GM12878 (cell line): ENCODE data around the gene DOCK7. TPM values are rescaled to one million over a fixed set of nuclear protein-coding genes. Genes with fewer than 3 reads are reported as not detected.
"Not testable (repeated sequence)": the region's sequence is repeated elsewhere in the genome, so short reads cannot be mapped to it uniquely, and the experiment has no call there.

ENCODE experiments used
- ATAC-seq: fragments of 200-7000 bp; cut with Tn5 transposase; 3 replicates; pipeline ENCODE4 v1.9.1; 2020; ENCODE audit warnings: mild to moderate bottlenecking, moderate library complexity
- BruUV-seq: library from RNA; stranded (reverse); fragments of 400-500 nt; replicated peaks from 2 replicates; lab custom pipeline; 2021; lab: Mats Ljungman, UMichigan
- CTCF ChIA-PET: fragments of 300-600 bp; sonication (Branson Sonifier 250); formaldehyde crosslinking; extraction: SDS; loops from one replicate; lab custom pipeline; 2021; ENCODE audit warnings: inconsistent platforms; lab: Yijun Ruan, JAX
- POLR2A ChIA-PET: fragments of 350-600 bp; formaldehyde crosslinking; extraction: SDS; loops from one replicate; lab custom pipeline; 2021; ENCODE audit warnings: inconsistent platforms; lab: Charles Lee
- RAD21 ChIA-PET: fragments of 300-600 bp; sonication (Branson Sonifier 250); formaldehyde crosslinking; loops from one replicate; lab custom pipeline; 2023; ENCODE audit warnings: antibody characterized with exemption; ENCODE audit not compliant: unreplicated experiment; lab: Charles Lee
- SMC1A ChIA-PET: fragments of 300-600 bp; sonication (Branson Sonifier 250); formaldehyde crosslinking; loops from one replicate; lab custom pipeline; 2023; ENCODE audit not compliant: unreplicated experiment, uncharacterized antibody; lab: Charles Lee
- DNase-seq: peaks from one replicate; pipeline ENCODE4 v3.0.0-alpha.2; 2011; ENCODE audit warnings: low read depth, low spot score
- FAIRE-seq: peaks from 3 replicates; lab custom pipeline; 2011; peaks lifted over from hg19 to GRCh38; lab: Jason Lieb, UNC
- H2AFZ ChIP-seq: 2 replicates; pipeline ENCODE4 v1.6.0; 2011; ENCODE audit warnings: low read depth, low read length, control low read depth; ENCODE audit not compliant: control insufficient read depth
- H3K27ac ChIP-seq: 2 replicates; pipeline ENCODE4 v1.5.1; 2011; ENCODE audit warnings: control low read depth; ENCODE audit not compliant: control insufficient read depth, insufficient read depth
- H3K27me3 ChIP-seq, 2 experiments: replicated peaks in 1 of 2; 2 replicates each; pipeline versions ENCODE4 v1.6.0 to v1.6.1; 2011; ENCODE audit warnings: low read length in 1 of 2; ENCODE audit not compliant: control insufficient read depth in 2 of 2, insufficient read depth in 2 of 2
- H3K36me3 ChIP-seq, 2 experiments: 2 replicates each; pipeline ENCODE4 v1.5.1; 2011; ENCODE audit warnings: low read length in 1 of 2; ENCODE audit not compliant: control insufficient read depth in 2 of 2, insufficient read depth in 2 of 2
- H3K4me1 ChIP-seq: 2 replicates; pipeline ENCODE4 v1.6.1; 2011; ENCODE audit warnings: mild to moderate bottlenecking, low read length, moderate library complexity, mixed read lengths; ENCODE audit not compliant: control insufficient read depth, insufficient read depth
- H3K4me2 ChIP-seq: 2 replicates; pipeline ENCODE4 v1.6.0; 2011; ENCODE audit warnings: control low read depth; ENCODE audit not compliant: control insufficient read depth, insufficient read depth
- H3K4me3 ChIP-seq: fragments of 200-600 bp; sonication (generic); 2 replicates; pipeline ENCODE4 v1.5.1; 2016
- H3K79me2 ChIP-seq: 2 replicates; pipeline ENCODE4 v1.6.0; 2011; ENCODE audit warnings: low read length; ENCODE audit not compliant: control insufficient read depth, insufficient read depth
- H3K9ac ChIP-seq: 2 replicates; pipeline ENCODE4 v1.8.0; 2011; ENCODE audit warnings: low read length, control low read depth, mixed read lengths; ENCODE audit not compliant: control insufficient read depth, insufficient read depth
- H3K9me3 ChIP-seq: replicated peaks from 3 replicates; pipeline ENCODE4 v1.5.1; 2011; ENCODE audit warnings: mild to moderate bottlenecking, low read length; ENCODE audit not compliant: control insufficient read depth, insufficient read depth
- H4K20me1 ChIP-seq: 2 replicates; pipeline ENCODE4 v1.6.0; 2011; ENCODE audit not compliant: control insufficient read depth, insufficient read depth
- NBN ChIP-seq: fragments of 450-650 bp; IDR thresholded peaks from 2 replicates; pipeline ENCODE4 v1.6.1; 2016
- SMAD1 ChIP-seq: fragments of 450-650 bp; IDR thresholded peaks from 2 replicates; pipeline ENCODE4 v1.6.1; 2018; ENCODE audit warnings: mild to moderate bottlenecking, low read depth; ENCODE audit not compliant: partially characterized antibody
- ZNF274 ChIP-seq: IDR thresholded peaks from one replicate; pipeline ENCODE4 v1.8.0; 2011; ENCODE audit not compliant: insufficient read length, insufficient read depth
- WGBS: methylation state at CpG from one replicate; pipeline ENCODE4 v1.1.6; 2016; ENCODE audit warnings: low lambda C conversion rate; ENCODE audit not compliant: insufficient replicate concordance, insufficient coverage; ENCODE audit errors: missing lambda C conversion rate; 5-methylcytosine and 5-hydroxymethylcytosine counted together
- in situ Hi-C: fragments of 300-500 bp; cut with MboI; formaldehyde crosslinking; loops from 9 replicates; pipeline ENCODE4 v1.14.3; 2018; ENCODE audit warnings: mixed read lengths
- intact Hi-C: fragments of 100-400 bp; cut with micrococcal nuclease; formaldehyde crosslinking; loops from one replicate; pipeline ENCODE4 v1.14.2; 2022; ENCODE audit not compliant: unreplicated experiment
- polyA plus RNA-seq, 11 experiments: library from polyadenylated mRNA; depleted of rRNA in 4 of 11; unstranded in 6 of 11; stranded (reverse) in 5 of 11; fragments of >200 nt; fragmentation: Nextera tagmentation in 4 of 11; fragmentation: Illumina TruSeq in 1 of 11; extraction: Ambion mirVana in 4 of 11; extraction: Trizol in 1 of 11; gene quantifications; 1 replicate in 1 of 11; 2 replicates in 10 of 11; pipeline versions ENCODE4 v1.2.1 to v1.2.3, GENCODE V29; 2011 to 2016; ENCODE audit warnings: inconsistent platforms in 2 of 11, missing spikeins in 2 of 11, low read depth in 1 of 11
- total RNA-seq, 4 experiments: library from RNA; depleted of rRNA in 3 of 4; stranded (reverse); fragments of >200 nt in 3 of 4; fragmentation: Illumina TruSeq in 1 of 4; extraction: Trizol in 1 of 4; gene quantifications; 2 replicates each; pipeline versions ENCODE4 v1.2.1 to v1.2.3, GENCODE V29; 2013 to 2021

DOCK7 gene
- total and polyA plus RNA-seq, 10 of the 15 experiments (the other 5 are each of a cell fraction or from before 2014, with no cell fraction given): 4.8 to 34.6 (median 26.9) TPM

GRCh38 chr1:62685431-62685859, 2.7 kb downstream of the DOCK7 start:
- ChIA-PET POLR2A (no interaction called here), RAD21 (no interaction called here), SMC1A (no interaction called here), CTCF (no interaction called here)
- intact Hi-C loops (no loop called here), in situ Hi-C loops (no loop called here)
- H3K4me1 ChIP-seq: 0 out of 2 replicates have a peak, but pooled peaks cover 4% of the 10 kb centered on the region
- ATAC-seq: no peak
- peak overlapping the region; percentile 40; the same call in 1 of the 2 replicates for H3K4me2 ChIP-seq
- H3K36me3 ChIP-seq: no peaks in the 10 kb centered on the region
- BruUV-seq: no TSS peak
- no peaks in the 10 kb centered on the region for H3K27me3 ChIP-seq
- H3K9me3 ChIP-seq: no peaks in the 10 kb centered on the region
- no peaks in the 10 kb centered on the region for H4K20me1 ChIP-seq
- H2AFZ ChIP-seq: no peak overlapping the region
- TF ChIP-seq NBN (0 out of 2 replicates have a peak, but pooled peaks have one; percentile 27), SMAD1 (no peak)
- H3K79me2 ChIP-seq: peaks cover 21% of the 10 kb centered on the region
- no peak overlapping the region for H3K9ac ChIP-seq
- H3K4me3 ChIP-seq: peak overlapping the region; percentile 24
- no peak for DNase-seq
- WGBS: 73% methylated on average over 3 of the region's 3 CpGs
- H3K27ac ChIP-seq: no peak overlapping the region
- no peak for FAIRE-seq

GRCh38 chr1:62682531-62682930, 5.7 kb downstream of the DOCK7 start:
- ATAC-seq (no peak), FAIRE-seq (no peak)
- Histone ChIP-seq H3K36me3 (no peaks in the 10 kb centered on the region), H3K4me3 (no peak overlapping the region), H3K4me1 (no peaks in the 10 kb centered on the region), H3K27ac (no peak overlapping the region), H3K9ac (no peak overlapping the region), H4K20me1 (no peaks in the 10 kb centered on the region)
- intact Hi-C loops: no loop called here
- no TSS peak for BruUV-seq
- ChIA-PET SMC1A (interaction anchor here (0.8 to 1.3 kb wide), 5 partner anchors 12 to 174 kb away, joined by 3 to 6 read pairs (median 3); no protein-coding TSS in a partner anchor), RAD21 (interaction anchor here (1.0 to 1.1 kb wide), 2 partner anchors 152 to 203 kb away, joined by 3 read pairs; no protein-coding TSS in a partner anchor), CTCF (interaction anchor here (0.8 to 2.4 kb wide), 2 partner anchors 64 to 175 kb away, joined by 3 to 7 read pairs; no protein-coding TSS in a partner anchor)
- TF ChIP-seq ZNF274: no peak
- TF ChIP-seq, all 136 proteins: peak for 0
- in situ Hi-C loops: no loop called here
- POLR2A ChIA-PET: interaction anchor here (0.8 to 1.0 kb wide), 2 partner anchors 11 to 648 kb away, joined by 3 read pairs; no protein-coding TSS in a partner anchor
- Histone ChIP-seq H3K79me2 (peaks cover 17% of the 10 kb centered on the region), H2AFZ (no peak overlapping the region), H3K27me3 (no peaks in the 10 kb centered on the region), H3K9me3 (peaks cover 1% of the 10 kb centered on the region; the same call in 2 of the 3 replicates), H3K4me2 (no peak overlapping the region)
- no peak for DNase-seq

DNA sequence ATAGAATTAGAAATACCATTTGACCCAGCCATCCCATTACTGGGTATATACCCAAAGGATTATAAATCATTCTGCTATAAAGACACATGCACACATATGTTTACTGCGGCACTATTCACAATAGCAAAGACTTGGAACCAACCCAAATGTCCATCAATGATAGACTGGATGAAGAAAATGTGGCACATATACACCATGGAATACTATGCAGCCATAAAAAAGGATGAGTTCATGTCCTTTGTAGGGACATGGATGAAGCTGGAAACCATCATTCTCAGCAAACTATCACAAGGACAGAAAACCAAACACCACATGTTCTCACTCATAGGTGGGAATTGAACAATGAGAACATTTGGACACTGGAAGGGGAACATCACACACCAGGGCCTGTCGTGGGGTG, 7.2 kb downstream of the DOCK7 start:
- H4K20me1 ChIP-seq, RAD21 ChIA-PET, intact Hi-C loops, BruUV-seq, H3K27ac ChIP-seq, H3K36me3 ChIP-seq, ATAC-seq, H3K4me3 ChIP-seq, H3K4me1 ChIP-seq, CTCF ChIA-PET, DNase-seq, SMC1A ChIA-PET, FAIRE-seq, H2AFZ ChIP-seq, H3K4me2 ChIP-seq, POLR2A ChIA-PET, H3K79me2 ChIP-seq, H3K9ac ChIP-seq, H3K27me3 ChIP-seq, H3K9me3 ChIP-seq, in situ Hi-C loops: not testable (repeated sequence)
- WGBS: 67% methylated on average over 2 of the region's 2 CpGs

GRCh38 chr1:62677822-62678221, 10.4 kb downstream of the DOCK7 start:
- in situ Hi-C loops, ATAC-seq: not testable (repeated sequence)

More at GRCh38 chr1:62677822-62678221, 10.4 kb downstream of the DOCK7 start:
- CTCF ChIA-PET: interaction anchor here (2.2 kb wide), 1 partner anchor 68 kb away, joined by 4 read pairs; no protein-coding TSS in a partner anchor
- H3K4me2 ChIP-seq, BruUV-seq, DNase-seq, H2AFZ ChIP-seq, H3K9ac ChIP-seq, H4K20me1 ChIP-seq, H3K27ac ChIP-seq, POLR2A ChIA-PET, SMC1A ChIA-PET, H3K4me3 ChIP-seq, FAIRE-seq, H3K79me2 ChIP-seq, H3K36me3 ChIP-seq, H3K4me1 ChIP-seq, H3K27me3 ChIP-seq, intact Hi-C loops, H3K9me3 ChIP-seq: not testable (repeated sequence)
- WGBS: 50% methylated on average over 2 of the region's 2 CpGs
- RAD21 ChIA-PET: interaction anchor here (0.5 kb wide), 1 partner anchor 163 kb away, joined by 3 read pairs; no protein-coding TSS in a partner anchor
